NCI-H1048 (cell line): ENCODE results near the gene SUSD6.
"Not testable (repeated sequence)": the region's sequence is repeated elsewhere in the genome, so short reads cannot be mapped to it uniquely, and the experiment has no call there.

ENCODE experiments used
- DNase-seq: peaks from one replicate; lab custom pipeline; 2025; lab: John Stamatoyannopoulos, UW

Gene SUSD6

DNA sequence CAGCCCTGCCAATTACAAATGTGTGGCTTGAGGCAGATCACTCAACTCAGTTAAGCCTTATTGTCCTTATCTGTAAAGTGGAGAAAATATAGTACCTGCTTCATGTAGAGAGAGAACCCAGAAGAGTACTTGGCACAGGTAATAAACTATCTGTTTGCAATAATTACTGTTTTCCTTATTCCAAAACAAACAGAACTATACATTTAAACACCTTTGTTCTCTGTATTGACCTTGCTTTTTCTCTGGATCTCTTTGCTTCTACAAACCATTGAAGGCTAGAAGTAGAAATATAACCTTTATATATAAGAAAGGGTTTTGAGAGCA is 84.8 kb downstream of the SUSD6 start:
- no peak for DNase-seq

DNA sequence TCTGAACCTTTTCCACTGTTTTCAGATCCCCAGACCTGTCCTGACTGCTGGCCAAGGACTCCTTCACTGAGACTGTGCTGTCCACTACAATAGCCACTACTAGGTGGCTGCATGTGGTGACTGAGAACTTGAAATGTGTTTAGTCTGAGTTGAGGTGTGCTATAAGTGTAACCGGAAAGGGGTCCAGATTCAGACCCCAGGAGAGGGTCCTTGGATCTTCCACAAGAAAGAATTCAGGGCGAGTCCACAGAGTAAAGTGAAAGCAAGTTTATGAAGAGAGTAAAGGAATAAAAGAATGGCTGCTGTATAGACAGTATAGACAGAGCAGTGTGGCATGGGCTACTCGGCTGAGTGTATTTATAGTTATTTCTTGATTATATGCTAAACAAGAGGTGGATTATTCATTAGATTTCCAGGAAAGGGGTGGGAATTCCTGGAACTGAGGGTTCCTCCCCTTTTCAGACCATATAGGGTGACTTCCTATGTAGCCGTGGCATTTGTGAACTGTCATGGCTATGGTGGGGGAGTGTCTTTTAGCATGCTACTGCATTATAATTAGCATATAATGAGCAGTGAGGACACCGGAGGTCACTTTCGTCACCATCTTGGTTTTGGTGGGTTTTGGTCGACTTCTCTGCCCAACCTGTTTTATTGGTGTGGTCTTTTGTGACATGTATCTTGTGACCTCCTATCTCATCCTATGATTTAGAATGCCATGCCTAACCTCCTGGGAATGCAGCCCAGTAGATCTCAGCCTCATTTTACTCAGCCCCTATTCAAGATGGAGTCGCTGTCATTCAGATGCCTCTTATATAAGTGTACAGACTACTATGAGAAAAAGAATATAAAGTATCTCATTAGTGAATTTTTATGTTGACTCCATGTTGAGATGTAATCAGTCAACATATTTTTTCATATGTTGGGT is 85.5 kb downstream of the SUSD6 start:
- no peak for DNase-seq

DNA sequence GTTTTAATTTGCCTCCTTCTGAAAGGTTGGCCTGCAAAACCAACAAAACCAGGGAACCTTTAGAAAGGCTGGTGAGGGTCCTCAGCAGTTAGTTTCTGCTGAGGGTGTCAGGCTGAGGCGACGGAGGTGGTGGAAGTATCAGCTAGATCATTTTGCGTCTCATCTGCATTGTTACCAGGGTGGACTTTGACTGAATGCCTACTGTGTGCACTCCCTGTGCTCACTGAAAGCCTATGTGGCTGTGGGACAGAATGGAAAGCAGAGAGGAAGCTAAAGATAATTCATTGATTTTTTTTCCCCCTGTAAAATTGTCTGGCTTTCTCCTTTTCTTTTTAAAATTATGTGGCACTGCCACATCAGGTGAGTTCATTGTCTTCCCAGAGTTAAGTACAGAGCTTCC is 87.2 kb downstream of the SUSD6 start:
- no peak for DNase-seq

DNA sequence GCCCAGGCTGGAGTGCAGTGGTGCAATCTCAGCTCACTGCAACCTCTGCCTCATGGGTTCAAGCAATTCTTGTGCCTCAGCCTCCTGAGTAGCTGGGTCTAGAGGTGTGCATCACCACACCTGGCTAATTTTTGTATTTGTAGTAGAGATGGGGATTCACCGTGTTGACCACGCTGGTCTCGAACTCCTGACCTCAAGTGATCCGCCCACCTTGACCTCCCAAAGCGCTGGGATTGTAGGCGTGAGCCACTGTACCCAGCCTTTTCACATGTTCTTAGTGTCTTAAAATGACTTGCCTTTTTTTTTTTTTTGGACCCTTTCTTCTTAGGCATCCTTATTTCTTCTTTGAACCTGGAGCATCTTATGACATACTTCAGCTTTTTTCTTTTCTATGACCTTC is 87.8 kb downstream of the SUSD6 start:
- DNase-seq, result not testable (repeated sequence)

DNA sequence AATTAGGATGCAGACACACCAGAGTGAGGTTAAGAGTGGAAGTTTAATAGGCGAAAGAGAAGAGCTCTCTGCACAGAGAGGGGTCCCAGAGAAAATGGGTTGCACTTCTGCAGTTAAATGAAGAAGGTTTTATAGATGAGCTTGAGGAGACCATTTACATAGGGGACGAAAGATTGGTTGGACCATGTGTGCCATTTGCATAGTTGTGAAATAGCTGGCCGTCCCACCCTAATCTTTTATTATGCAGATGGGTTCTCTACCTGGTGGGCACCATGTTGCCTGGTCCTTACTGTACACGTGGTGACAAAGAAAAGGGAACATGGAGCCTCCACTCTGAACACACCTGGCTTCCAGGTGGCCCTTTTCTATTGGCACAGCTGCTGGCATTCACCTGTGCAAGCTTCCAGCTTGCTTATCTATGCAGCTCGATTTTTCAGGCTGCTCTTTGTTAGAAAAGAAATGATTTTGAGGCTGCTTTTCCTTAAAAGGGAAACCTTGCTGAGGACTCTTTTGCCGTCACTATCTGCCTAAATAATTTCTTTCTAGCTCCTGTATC is 88.4 kb downstream of the SUSD6 start:
- DNase-seq, result no peak

GRCh38 chr14:69700575-69700974 is 89.2 kb downstream of the SUSD6 start:
- no peak for DNase-seq

GRCh38 chr14:69701291-69701690 is 89.9 kb downstream of the SUSD6 start:
- no peak for DNase-seq

DNA sequence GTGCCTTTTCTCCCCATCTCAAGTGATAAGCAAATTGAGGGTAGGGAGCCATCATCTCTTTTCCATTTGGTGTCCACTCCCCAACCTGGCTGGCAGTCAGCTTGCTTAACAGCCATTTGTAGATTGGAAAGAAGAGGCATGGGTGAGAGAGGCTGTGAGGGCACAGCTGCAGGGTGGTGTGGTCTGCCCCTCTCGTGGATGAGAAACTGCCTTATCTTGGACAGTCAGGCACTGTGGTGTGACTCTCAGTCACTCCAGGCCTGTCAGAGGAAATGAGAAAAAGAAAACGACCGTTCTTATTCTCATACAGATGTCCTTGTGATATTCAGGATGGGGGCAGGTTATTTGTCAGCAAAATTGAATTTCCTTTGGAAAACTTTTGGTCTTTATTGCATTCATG is 90.5 kb downstream of the SUSD6 start:
- no peak for DNase-seq

DNA sequence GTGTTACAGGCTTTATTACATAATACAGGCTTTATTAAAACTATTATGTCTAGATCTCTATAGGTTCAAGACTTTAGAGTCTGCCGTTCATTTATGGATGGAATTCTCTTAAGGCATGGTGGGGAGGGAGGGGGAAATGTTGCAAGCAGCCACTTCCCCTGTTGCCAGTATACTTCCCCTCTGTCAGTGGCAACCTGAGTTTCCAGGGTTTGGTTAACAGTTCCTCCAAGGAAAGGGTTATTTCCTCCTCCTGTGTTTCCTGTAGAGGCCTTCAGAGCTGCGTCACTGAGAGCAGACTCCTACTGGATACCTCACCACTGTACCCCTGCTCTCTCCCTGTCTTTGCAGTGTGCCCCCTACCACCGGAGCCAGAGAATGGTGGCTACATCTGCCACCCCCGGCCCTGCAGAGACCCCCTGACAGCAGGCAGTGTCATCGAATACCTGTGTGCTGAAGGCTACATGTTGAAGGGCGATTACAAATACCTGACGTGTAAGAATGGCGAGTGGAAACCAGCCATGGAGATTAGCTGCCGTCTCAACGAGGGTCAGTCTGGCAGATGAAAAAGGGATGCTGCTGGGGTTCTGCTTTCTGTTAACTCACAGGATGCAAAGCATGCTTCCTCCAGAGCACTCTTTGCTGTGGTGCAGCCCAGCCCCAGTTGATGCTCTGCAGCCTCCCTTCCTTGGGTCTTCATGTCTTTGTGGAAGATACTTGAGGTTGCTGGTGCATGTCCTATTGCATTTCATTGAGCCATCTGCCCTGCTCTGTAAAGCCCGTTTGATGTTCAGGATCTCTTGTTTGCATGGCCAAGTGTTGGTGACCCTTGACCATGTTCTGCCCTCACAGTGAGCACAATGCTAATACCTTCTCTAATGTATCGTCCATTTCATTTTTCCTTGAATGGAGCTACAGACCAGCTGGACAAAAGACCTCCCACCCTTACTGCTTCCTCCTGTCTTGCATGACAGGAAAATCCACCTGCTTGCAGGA is 91.9 kb downstream of the SUSD6 start:
- DNase-seq, result no peak

DNA sequence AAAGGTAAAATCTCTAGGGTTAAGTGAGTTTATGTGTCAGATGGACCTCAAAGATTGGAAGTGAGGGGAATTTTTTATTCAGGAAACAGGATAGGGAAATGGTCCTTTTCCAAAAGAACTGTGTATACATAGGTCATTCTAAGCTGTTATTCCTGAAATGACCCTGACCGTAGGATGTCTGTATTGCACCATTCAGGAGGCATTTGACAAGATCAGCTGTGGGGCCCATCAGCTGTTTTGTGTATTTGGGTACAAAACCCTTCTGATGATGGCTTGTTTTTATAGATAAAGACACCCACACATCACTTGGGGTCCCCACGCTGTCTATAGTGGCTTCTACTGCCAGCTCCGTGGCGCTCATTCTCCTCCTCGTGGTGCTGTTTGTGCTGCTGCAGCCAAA is 92.9 kb downstream of the SUSD6 start:
- no peak for DNase-seq

- no peak for DNase-seq
Observed at GRCh38 chr14:69705706-69706105, 94.3 kb downstream of the SUSD6 start.

DNA sequence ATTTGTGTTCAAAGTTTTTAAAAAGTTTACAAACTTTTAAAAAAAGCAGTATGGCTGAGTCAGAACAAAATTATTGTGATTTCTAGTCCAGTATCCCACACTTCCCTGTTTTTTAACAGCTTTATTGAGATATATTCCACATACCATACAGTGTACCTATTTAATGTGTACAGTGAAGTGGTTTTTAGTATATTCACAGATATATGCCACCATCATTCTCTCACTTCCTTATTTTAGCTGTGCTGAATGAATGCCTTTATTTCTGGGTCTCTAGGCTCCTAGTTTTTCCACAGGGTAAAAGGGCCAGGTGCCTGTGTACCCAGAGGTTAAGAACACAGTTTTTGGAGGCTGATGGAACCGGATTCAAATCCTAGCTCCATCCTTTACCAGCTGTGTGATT is 96.7 kb downstream of the SUSD6 start:
- DNase-seq, result no peak

DNA sequence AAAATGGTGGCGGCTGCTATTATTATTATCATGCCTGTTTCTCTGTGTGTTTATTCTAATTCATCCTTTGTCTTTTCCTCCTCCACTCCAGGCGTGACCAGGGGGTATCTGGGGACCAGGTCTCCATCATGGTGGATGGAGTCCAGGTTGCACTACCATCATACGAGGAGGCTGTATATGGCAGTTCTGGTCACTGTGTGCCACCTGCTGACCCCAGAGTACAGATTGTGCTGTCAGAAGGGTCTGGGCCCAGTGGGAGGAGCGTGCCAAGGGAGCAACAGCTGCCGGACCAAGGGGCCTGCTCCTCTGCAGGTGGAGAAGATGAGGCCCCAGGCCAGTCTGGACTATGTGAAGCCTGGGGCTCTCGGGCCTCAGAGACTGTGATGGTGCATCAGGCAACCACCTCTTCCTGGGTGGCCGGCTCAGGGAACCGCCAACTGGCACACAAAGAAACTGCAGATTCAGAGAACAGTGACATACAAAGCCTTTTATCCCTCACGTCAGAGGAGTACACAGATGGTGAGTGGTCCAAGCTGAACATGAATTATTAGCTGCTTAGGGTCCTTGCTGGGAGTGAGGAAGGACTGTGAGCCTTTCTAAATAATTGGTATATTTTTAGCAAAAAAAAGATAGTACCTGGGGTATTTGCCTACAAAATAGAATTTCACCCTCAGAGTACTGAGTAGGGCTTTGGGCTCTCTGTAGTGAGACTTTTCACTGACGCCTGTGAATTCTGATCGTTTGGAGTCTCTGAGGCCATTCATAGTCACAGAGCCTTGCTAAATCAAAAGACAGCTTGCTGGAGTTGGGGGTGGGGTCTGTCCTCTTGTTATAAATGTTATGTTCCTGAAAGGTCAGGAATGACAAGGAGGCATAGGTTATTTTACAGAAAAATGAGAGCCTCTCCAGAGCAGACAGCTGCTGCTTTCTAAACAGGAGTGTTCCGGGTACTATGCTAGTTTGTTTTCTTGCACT is 97.5 kb downstream of the SUSD6 start:
- DNase-seq, result no peak

DNA sequence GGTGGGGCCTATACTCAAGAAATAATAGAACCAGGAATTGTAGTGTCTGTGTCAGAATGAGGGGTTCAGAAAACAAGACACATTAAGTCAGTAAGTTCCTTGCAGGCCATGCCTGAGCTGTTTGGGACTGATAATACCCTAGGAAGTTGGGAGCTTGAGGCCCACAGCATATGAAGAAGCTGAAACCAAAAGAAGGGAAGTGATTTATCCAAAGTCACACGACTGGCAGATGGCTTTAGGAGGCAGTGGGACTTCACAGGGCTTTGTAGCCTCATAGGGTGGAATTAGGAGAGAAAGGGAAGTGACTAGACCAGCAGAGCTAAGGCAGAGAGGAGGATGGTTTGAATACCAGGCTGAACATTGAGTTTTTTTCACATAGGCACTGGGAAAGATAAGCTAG is 99.0 kb downstream of the SUSD6 start:
- no peak for DNase-seq

DNA sequence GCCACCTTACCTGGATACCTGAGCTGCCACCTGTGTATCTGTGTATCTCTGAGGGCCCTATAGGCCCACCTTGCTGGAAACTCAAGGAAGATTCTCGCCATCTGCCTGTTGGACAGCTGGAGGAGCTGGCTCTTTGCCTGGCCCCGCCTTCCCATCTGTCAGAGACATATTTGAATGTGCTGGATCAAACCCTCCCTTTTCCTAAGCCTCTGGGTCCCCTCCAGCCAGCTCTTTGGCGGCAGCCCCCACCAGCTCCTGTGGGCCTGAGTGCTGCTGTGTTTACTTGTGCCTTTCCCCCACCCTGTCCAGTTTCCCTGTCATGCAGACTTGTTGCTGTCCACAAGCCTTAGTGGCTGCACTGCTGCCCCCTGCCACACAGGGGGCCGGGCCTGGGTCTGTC is 99.7 kb downstream of the SUSD6 start:
- no peak for DNase-seq

DNA sequence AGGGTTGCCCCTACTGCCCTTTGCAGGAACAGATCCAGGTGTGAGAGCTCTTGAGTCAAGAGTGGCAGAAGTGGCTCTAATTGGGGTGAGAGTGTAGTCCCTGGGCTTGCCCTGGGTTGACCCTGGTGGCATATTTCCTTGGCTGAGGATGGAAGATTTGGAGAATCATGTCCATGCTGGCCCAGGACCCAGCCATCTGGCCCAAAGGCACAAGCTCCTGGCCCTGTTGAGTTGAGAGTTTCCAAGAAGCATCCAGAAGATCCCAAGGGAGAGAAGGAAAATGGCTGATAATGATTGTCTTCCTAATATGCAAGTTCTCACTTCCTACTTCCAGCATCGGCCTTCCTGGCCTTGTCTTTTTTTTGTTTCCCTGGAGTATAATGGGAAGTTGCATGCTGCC is 100.1 kb downstream of the SUSD6 start:
- no peak for DNase-seq

GRCh38 chr14:69711881-69712560 is 100.6 kb downstream of the SUSD6 start:
- DNase-seq, result no peak

DNA sequence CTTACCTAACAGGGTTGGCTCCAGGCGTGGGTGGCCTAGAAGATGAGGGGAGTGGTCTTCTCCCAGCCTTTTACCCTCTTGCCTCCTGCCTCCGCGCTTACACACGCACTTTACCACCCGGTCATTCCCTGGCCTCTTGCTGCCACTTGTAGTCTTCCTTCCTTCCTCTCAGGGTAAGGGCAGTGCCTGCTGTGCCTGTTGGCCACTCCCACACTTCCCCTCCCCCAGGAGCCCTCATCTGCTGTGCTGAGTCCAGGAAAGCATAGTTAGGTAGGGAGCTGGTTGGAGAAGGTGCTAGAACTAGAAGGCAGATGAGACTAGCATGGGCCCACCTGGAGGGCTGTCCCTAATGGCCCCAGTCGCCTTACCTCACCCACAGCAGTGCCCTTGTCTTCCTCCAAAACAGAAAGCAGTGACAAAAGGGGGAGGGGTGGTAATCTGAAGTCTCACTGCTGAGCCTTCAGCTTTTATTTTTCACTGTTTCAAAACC is 101.2 kb downstream of the SUSD6 start:
- no peak for DNase-seq

GRCh38 chr14:69713209-69713781 is 101.9 kb downstream of the SUSD6 start:
- DNase-seq, result no peak

GRCh38 chr14:69713993-69714679 is 102.7 kb downstream of the SUSD6 start:
- DNase-seq, result no peak
